ENCODE data around the gene CAMTA1.

Gene CAMTA1

DNA sequence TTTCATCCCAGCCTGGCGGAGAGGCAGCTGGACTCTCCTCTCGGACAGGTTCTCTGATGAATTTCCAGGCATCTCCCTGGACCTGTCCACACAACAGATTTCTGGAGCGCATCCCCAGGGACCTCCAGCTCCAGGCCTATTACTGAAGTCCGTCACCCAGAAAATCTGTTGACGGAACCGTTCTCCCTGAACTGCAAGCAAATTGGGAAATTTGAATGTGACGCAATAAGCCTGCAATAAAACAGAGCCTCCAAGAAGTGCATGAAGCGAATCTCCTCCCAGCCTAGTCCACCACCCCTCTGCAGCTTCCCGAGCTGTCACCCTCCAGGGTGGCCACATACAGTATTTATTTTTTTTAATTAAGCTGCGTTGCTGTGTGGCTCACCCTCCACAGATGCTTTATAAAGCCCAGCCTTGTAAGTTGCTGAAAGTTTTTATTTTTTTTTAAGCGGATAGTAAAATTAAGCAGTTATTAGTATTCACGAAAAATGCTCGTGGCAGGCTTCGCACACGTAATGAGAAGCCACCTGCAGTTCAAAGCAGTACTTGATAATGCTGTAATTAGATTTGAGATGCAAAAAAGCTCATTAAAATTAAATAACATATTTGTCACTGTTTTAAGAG is 173.3 kb downstream of the CAMTA1 start:
- no peak for DNase-seq (ENCODE audit: low read depth, low spot score)

DNA sequence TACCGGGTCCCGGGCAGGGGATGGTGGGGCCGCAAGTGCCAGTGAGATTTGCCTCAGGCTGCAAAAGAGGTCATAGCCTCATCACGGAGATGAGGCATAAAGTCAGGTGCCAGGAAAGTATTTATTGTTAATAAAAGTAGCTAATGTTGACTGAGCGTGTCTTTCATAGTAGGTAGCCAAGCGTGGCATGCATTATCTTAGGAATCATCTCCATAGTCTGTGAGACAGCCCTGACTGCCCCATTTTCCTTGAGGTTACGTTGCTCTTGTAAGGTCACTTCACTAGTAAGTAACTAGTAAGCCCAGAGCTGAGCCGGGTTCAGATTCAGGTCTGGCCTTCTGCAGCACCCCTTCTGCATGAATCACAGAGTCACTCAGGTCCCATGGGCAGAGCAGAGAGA is 174.2 kb downstream of the CAMTA1 start:
- DNase-seq (ENCODE audit: low read depth, low spot score), result no peak

DNA sequence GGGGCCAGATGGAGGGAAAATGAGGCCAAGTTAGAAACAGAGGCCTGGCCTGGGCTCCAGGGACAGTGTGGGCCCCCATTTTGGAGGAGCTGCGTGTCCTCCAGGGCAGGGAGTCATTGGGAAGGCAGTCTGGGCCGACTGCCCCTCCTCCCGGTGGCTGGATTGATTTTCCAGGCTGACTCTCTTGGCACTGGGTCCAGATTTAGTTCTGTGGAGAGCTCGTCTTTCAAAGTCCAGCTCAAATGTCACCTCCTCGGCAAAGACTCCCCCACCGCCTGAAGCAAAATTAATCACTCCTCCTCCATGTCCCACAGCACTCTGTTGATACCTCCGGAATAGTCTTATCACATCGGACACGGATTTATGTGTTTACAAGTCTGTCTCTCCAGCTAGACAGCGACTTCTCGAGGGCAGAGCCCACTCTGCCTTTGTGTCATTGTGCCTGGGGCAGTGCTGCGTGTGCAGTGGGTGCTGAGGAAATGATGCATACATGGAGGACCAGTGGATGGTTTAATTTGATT is 175.1 kb downstream of the CAMTA1 start:
- no peak for DNase-seq (ENCODE audit: low read depth, low spot score)

DNA sequence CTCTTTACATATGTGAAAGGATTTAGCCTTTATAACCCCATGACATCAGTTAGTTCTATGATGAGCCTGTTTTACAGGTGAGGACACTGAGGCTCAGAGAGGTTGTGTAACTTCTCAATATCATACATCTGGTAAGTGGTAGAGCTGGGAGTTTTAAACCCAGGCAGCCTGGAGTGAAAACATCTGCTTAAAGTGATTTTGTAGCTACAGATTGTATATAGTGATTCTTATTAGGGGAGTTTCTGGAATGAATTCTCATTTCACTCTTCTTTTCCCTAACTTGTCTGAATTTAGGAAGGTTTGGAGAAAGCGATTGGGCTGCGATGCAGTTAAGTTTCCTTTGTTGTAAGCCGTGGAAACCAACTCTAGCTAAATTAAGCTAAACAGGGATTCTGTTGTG is 175.6 kb downstream of the CAMTA1 start:
- DNase-seq (ENCODE audit: low read depth, low spot score), result no peak

DNA sequence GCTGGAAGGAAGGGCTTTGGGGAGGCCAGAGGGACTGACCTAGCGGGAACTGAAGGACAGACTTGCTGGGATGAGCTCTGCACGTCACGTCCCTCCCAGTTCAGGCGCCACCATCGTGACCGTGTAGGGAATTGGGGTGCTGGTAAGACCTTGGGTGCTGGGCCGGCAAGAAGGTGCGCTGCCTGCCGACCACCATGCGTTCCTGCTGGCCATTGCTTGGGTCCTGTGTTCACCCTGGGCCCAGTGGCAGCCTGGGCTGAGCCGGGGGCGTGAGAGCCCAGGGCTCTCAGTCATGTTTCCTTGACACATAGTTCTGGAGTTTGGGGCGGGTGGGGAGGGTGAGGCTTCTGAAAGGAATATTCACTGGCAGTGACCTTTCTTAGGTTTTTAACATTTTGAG is 176.0 kb downstream of the CAMTA1 start:
- no peak for DNase-seq (ENCODE audit: low read depth, low spot score)

DNA sequence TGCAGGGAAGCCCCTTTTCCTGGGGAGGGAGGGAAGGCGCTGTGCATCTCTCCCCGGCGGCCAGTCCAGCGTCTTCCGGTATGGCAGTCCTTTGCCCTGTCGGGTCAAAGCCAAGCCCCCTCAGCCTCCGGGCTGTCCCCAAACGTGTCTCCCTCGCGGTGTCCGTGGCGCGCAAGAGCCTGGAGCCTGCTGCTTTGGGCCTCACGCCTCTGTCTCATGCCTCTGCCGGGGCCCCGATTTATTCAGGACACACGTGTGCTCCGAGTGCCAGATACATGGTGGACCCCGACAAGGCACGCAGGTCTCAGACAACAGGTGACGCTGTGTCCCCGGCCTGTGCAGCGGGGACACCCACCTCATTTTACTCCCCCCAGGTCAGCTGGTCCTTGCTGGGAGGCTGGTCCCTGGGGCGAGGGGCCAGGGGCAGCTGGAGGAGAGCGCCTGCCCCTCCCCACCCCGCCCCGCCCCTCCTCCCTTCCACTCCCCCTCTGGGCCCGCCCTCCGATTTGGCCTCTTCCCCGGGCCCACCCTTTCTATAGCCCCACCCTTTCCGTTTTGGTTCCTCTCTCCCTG is 176.7 kb downstream of the CAMTA1 start:
- DNase-seq (ENCODE audit: low read depth, low spot score), result no peak

DNA sequence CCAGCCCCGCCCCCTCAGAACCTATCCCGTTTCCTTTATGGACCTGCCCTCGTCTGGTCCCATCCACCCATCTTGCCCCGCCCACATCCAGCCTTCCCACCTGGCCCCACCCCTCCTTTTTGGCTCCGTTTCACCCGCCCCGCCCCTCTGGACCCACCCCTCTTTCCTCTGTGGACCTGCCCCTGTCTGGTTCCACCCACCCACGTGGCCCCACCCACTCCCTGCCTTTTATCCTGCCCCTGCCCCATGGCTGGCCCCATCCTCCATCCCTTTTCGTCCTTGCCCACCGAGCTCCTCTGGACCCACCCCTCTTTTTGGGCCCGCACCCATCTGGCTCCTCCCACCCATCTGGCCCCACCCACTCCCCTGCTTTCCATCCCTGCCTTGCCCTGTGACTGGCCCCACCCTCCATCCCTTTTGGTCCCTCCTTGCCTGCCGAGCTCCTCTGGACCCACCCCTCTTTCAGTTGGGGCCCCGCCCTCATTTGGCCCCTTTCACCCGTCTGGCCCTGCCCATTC is 177.3 kb downstream of the CAMTA1 start:
- peak; percentile 85 for DNase-seq (ENCODE audit: low read depth, low spot score)

DNA sequence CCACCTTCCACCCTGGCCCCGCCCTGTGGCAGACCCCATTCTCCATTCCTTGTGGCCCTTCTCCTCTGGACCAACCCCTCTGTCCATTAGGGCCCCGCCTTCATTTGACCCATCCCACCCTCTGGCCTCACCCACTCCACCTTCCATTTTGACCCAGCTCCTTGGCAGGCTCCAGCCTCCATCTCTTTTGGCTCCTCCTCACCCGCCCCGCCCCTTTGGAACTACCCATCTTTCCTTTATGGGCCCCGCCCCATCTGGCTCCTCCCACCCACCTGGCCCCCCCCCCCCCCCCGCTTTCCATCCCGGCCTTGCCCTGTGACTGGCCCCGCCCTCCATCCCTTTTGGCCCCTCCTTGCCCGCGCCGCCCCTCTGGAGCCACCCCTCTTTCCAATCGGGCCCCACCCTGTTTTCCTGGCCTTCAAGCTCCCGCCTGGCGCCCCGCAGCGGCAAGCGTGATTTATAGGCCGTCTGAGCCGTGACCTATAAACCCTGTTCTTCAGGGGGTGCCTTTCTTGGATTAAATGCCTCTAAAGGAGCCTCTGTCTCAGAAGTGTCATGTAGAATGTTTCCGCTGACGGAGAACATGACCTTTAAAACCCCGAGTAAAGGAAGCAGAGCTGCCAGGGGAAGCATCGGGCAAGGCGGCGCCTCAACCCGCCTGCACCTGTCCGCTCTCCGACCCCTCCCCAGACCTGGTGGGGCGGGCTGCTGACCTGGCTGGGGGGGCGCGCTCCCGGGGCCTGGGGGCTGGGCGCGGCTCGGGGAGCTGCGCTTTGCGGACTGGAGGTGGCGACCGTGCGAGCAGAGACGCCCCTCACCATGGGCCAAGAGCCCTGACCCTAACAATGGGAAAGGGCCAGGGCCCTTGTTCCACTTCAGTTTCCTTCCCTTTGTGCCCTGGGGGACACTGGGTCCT is 178.0 kb downstream of the CAMTA1 start:
- DNase-seq (ENCODE audit: low read depth, low spot score), result peak; percentile 94

DNA sequence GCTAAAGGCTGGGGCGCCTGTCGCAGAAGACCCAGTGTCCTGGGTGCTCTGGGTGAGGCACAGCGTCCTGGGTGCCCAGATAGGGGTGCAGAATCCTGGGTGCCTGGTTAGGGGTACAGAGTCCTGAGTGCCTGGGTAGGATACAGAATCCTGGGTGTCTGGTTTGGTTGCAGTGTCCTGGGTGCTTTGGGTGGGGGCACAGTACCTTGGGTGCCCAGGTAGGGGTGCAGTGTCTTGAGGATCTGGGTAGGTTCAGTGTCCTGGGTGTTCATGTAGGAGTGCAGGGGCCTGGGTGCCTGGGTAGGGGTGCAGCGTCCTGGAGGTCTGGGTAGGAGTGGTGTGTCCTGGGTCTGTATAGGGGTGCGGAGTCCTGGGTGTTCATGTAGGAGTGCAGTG is 178.7 kb downstream of the CAMTA1 start:
- DNase-seq (ENCODE audit: low read depth, low spot score), result no peak

DNA sequence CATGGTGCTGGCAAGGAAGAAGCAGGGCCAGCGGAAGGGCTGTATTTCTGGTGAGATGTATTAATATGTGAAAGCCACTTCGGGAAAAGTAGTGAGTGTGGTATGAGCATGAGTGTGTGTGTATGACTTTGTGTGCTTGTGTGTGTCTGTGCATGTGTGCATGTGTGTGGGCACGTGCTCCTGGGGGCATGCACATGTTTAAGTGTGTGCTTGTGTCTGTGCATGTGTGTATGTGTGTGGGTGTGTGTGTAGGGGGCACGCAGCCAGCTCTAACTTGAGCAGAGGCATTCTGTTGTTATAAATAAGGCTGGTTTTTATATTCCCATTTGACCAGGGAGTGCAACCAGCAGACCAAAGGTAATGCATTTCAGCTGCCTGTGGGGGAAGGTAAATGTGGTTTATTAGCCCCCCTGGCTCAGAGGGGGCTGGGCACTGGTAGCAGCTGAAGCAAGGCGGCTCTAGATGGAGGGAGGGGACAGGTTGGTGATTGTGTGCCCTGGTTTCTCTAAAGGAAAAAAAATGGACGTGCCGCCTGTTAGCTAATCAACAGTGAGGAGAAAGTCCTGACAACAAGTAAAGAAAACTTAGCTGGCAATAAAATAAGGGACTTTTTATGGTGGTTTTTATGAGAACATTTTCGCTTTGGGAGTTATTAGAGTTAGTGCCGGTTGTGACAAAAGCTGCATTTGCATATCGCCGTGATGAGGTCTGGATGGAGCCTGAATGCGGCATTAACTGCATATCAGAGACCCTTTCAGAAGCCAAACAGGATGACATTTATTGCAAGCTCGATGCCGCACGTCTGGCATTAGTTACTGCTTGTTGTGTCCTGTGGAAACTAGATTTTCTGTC is 180.1 kb downstream of the CAMTA1 start:
- DNase-seq (ENCODE audit: low read depth, low spot score), result no peak

DNA sequence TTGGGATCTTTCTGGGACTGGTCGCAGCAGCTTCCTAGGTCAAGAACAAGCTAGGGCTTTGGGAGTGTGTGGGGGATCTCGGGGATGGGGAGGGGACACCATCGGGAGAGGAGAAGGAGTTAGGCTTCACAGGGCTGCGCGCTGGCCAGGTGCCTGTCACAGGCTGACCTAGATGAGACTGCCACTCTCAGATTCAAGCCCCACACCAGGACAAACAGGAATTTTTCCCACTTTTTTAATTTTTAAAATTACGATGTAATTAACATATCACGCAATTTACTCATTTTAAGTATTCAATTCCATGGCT is 180.6 kb downstream of the CAMTA1 start:
- DNase-seq (ENCODE audit: low read depth, low spot score), result no peak

DNA sequence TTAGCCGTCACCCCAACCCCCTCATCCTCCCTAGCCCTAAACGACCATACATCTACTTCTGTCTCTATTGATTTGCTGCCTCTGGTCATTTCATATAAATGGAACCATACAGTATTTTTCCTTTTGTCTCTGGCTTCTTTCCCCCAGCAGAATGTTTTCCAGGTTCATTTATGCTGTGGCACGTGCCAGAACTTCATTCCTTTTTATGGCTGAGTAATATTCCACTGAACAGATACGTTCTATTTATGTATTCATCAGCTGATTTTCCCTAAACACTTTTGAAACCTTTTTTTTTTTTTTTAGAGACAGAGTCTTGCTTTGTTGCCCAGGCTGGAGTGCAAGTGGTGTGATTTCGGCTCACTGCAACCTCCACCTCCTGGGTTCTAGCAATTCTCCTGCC is 181.1 kb downstream of the CAMTA1 start:
- DNase-seq (ENCODE audit: low read depth, low spot score), result no peak

DNA sequence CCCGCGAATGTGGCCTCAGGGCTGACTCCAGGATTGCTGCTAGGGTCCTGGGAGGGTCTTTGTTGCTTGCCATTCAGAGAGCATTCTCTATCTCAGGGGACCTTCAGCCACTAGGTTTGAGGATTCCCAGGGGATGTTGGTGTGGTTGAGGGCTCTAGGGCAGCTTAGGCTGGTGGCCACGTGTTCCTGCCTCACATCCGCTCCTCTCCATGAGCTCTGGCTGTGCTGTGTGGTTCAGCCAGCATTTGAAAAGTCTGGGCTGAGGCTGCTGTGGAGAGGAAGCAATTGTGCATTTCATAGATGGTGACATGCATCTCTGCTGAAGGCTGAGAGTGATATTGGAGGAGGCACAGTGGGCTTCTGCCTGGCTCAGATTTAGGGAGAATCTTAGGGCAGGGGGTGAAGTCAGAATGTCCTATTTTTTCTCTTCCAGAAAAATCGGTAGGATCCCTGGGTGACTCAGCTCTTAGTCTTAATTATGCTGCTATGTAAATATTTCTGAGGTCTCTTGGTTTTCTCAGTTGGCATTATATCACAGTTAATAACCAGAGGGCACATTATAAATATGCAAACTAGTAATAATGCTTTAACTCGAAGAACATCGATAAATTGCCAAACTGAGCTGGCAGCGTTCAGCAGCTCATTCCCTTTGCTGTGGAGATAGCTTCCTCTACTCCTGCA is 182.3 kb downstream of the CAMTA1 start:
- DNase-seq (ENCODE audit: low read depth, low spot score), result no peak

DNA sequence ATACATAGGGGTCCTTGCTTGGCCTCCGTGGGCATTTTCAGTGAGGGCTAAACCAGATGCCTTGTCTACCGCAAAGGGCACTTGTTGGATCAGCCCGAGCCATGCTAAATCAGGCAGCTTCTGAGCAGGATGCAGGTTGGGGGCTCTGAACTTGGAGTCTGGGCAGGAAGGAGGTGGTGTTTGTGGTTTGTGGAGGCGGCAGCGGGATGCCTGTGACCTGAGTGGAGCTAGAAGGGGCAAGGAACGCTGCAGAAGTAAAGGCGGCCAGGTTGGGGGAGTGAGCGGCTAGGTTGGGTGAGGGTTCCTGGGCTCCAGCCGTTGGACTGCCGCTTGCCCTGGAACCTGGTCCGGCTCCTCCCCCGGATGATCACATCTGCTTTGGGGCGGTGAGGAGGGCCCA is 183.9 kb downstream of the CAMTA1 start:
- no peak for DNase-seq (ENCODE audit: low read depth, low spot score)

DNA sequence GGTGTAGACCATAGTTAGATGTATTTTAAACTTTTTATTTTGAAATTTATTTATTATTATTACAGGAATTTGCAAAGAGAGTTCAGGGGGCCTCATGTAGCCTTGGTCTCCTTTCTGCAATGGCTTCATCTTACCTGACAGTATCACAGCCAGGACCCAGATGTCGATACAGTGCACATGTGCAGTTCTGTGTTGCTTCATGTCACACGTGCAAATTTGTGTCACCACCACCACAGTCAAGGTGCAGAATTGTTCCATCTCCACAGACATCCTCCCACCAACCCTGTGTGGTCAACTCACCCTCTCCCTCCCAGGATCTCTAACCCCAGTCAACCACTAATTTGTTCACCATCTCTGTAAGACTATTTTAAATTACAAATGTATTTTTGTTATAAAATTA is 184.5 kb downstream of the CAMTA1 start:
- DNase-seq (ENCODE audit: low read depth, low spot score), result no peak

DNA sequence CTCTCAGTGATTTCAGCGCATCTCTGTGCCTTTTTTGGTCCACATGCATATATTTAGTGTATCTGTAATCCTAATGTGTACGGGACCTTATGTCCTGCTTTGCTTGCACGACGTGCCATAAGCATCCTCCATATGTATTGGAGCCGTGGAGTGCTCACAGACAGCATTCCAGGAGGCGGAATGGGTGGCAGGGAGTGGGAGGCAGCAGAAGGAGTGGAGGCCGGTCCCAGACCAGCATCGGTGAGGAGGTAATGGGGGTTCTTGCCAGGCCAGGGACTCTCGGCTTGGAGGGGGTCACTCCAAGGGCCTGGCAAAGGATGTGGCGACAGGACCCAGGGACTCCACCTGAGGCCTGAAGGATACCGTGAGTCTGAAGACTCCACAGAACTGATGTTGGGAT is 185.0 kb downstream of the CAMTA1 start:
- DNase-seq (ENCODE audit: low read depth, low spot score), result no peak

DNA sequence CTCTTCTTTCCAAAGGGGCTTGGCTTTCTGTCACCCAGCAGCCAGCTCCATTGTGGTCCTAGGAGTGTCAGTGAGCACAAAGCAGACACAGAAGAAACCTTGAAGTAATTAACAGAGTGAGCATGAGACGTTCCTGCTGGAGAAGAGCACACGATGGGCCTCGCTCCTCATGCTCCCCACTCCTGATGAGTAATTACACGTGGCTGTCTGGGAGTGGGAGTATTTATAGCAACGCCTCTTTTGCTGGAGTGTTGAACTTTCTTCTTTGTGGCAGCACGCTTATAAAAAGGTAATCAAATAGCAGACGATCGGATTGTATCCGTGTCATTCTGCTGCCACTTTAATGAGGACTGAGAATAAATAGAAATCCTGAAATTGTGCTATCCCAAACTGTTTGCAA is 185.8 kb downstream of the CAMTA1 start:
- no peak for DNase-seq (ENCODE audit: low read depth, low spot score)

DNA sequence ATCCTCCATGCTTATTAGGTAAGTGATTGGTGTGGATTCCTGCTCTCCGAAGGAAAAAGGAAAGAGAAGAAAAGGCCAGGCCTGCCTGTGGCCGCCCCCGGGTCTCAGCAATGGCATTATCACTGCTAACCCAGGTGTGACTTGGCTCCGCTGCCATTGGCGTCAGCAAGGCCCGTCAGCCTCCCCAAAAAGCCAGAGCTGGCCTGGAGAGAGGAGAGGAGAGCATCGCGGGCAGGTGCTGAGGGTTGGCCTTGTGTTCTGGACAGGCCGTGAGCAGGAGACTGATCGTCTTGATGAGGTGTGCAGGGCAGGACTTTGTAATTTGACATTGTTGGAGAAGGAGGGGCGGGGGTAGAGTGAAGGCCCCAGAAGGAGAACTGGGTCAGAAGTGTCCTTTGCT is 186.4 kb downstream of the CAMTA1 start:
- no peak for DNase-seq (ENCODE audit: low read depth, low spot score)

DNA sequence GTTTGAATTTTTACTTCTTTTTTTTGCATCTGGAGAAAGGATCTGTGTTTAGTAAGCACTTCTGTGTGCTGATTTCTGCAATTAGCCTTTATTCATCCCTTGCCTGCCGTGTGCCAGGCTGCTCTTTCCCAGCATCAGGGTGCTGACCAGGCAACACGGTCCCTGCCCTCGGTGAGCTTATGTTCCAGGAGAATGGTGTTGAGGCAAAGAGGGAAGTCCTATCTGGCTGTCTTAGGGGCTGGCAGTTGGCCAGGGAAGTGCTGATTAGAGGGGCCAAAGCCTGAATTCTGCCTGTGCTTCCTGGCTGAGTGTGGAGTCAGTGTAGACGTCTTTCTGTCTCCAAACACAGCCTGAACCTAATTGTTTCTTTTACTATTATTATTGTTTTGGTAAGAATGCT is 187.1 kb downstream of the CAMTA1 start:
- DNase-seq (ENCODE audit: low read depth, low spot score), result no peak

DNA sequence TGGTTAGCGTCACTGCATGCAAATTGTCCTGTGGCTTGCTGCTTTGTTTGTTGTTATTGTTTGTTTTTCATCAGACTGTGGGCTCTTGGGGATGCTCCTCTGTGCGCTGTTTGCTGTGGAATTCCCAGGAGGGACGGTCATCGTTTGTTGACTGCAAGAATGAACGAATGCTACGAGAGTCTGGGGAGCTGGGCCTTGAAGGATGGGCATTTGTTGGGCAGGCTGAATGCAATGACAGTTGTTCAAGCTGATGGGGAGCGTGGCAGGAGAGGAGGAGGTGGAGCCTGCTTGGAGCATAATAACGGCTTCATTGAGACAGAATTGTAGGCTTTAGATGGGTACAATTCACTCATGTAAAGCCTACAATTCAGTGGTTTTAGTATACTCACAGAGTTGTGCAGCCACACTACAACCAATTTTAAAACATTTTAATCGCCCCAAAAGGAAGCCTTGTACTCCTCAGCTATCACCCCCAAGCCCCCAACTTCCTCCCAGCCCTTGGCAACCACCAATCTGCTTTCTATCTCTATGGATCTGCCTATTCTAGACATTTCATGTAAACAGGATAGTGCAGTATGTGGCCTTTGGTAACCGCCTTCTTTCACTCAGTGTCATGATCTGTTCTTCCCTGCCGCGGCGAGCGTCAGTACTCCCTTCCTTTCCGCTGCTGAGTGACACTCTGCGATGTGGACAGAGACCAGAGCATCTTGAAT is 190.2 kb downstream of the CAMTA1 start:
- DNase-seq (ENCODE audit: low read depth, low spot score), result no peak

DNA sequence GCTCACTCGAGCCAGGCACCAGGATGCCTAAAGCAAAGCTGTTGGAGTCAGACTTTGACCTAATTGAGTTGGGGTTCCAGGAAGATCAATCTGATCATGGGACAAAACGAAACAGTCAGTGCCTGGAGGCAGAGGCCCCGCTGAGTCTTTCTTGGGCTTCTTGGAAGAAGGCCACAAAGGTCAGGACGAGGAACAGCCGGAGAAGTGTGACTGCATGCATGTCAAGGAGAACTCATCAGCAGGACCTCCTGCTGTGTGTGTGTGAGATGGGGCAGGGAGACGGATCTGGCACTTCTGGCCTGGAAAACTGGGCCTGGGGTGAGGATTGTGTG is 190.8 kb downstream of the CAMTA1 start:
- DNase-seq (ENCODE audit: low read depth, low spot score), result no peak

Data from iPS DF 19.7 (cell line).